Measurements from ENCODE around the gene KRI1. TPM values are rescaled to one million over a fixed set of nuclear protein-coding genes. Genes with fewer than 3 reads are reported as not detected.
"Not testable (repeated sequence)": the region's sequence is repeated elsewhere in the genome, so short reads cannot be mapped to it uniquely, and the experiment has no call there.

Gene KRI1
- total and polyA plus RNA-seq, 8 donors: 4.2 to 116 (median 15.6) TPM

- 1 to 5% (median 1%) methylated on average over 7 to 79 of the region's 79 CpGs for WGBS, 5 donors
These were observed 22.2 kb downstream of the KRI1 start, which contains the start of gene ATG4D for GRCh38 chr19:10543420-10544241. Gene ATG4D (plus strand): TSS chr19:10543904. CDS start chr19:10544091, 187 bp downstream.

DNA sequence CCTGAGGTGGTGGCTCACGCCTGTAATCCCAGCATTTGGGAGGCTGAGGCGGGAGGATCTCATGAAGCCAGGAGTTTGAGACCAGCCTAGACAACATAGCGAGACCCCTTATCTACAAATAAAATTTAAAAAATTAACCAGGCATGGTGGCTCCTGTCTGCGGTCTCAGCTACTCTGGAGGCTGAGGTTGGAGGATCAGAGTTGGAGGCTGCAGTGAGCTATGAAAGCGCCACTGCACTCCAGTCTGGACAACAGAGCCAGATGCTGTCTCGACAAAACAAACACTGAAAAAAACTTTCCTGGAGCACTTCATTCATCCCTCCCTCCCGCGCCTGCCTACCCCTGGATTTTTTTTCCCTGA is 22.8 kb downstream of the KRI1 start:
- DNase-seq: no peak
- Histone ChIP-seq H3K36me3 (peaks cover 3 to 22% (median 19%) of the 10 kb centered on the region in 4 donors), H3K27ac (peak overlapping the region in 4 of 5 donors; percentile 91 to 96 (median 93)), H3K4me1 (peaks cover 14 to 33% (median 25%) of the 10 kb centered on the region in 4 donors), H3K27me3 (peaks cover 0 to 15% (median 0%) of the 10 kb centered on the region in 3 donors), H3K4me3 (peak overlapping the region; percentile 74 to 100 (median 91)), H3K9me3 (no peaks in the 10 kb centered on the region)
- intact Hi-C loops (cut with DNase I; ENCODE audit: low total_unique reads): no loop called here
- TF ChIP-seq, protein P1, sequence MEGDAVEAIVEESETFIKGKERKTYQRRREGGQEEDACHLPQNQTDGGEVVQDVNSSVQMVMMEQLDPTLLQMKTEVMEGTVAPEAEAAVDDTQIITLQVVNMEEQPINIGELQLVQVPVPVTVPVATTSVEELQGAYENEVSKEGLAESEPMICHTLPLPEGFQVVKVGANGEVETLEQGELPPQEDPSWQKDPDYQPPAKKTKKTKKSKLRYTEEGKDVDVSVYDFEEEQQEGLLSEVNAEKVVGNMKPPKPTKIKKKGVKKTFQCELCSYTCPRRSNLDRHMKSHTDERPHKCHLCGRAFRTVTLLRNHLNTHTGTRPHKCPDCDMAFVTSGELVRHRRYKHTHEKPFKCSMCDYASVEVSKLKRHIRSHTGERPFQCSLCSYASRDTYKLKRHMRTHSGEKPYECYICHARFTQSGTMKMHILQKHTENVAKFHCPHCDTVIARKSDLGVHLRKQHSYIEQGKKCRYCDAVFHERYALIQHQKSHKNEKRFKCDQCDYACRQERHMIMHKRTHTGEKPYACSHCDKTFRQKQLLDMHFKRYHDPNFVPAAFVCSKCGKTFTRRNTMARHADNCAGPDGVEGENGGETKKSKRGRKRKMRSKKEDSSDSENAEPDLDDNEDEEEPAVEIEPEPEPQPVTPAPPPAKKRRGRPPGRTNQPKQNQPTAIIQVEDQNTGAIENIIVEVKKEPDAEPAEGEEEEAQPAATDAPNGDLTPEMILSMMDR (IDR thresholded peaks at IDR 0.05): no peak
- no peak for TF ChIP-seq POLR2AphosphoS5 (IDR thresholded peaks at IDR 0.05)
- no peak for TF ChIP-seq EP300 (IDR thresholded peaks at IDR 0.05)
- WGBS, 5 donors: 43 to 55% (median 47%) methylated on average over 8 of the region's 8 CpGs

More at GRCh38 chr19:10543420-10544241, 22.2 kb downstream of the KRI1 start, which contains the start of gene ATG4D:
- Histone ChIP-seq H3K27ac (peak within 1 kb of the TSS; percentile 90 to 96 (median 92)), H3K4me3 (peak within 1 kb of the TSS; percentile 74 to 100 (median 91)), H3K4me1 (peaks cover 14 to 33% (median 25%) of the 10 kb centered on the region in 4 donors), H3K9me3 (no peaks in the 10 kb centered on the region), H3K36me3 (peaks cover 7 to 27% (median 25%) of the 10 kb centered on the region in 4 donors), H3K27me3 (peaks cover 0 to 12% (median 0%) of the 10 kb centered on the region in 3 donors)
- intact Hi-C loops (cut with DNase I; ENCODE audit: low total_unique reads): no loop called here
- TF ChIP-seq, protein P1 (IDR thresholded peaks at IDR 0.05): no peak
- TF ChIP-seq POLR2A (IDR thresholded peaks at IDR 0.05) (peak in 1 of 4 donors; percentile 31), POLR2AphosphoS5 (IDR thresholded peaks at IDR 0.05) (peak; percentile 24 to 83 (median 79)), EP300 (IDR thresholded peaks at IDR 0.05) (no peak)
- DNase-seq: peak; percentile 96

DNA sequence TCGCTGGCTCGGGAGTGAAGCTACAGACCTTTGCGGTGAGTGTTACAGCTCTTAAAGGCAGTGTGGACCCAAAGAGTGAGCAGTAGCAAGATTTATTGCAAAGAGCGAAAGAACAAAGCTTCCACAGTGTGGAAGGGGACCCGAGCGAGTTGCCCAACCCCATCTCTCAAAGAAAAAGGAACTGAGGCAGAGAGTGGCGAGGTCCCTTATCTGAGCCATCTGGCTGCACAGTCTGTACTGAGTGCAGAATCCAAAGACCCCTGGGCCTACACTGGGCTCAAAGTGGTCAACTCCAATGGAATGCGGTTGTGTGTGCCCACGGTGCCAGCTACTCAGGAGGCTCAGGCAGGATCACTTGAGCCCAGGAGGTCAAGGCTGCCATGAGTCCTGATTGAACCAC is 26.8 kb downstream of the KRI1 start:
- H3K4me3 ChIP-seq; H3K27ac ChIP-seq; DNase-seq; H3K4me1 ChIP-seq; H3K9me3 ChIP-seq; H3K36me3 ChIP-seq; intact Hi-C loops (cut with DNase I; ENCODE audit: low total_unique reads): not testable (repeated sequence)
- H3K27me3 ChIP-seq: peaks cover 0 to 40% (median 4%) of the 10 kb centered on the region in 3 donors
- WGBS, 5 donors: 64 to 71% (median 64%) methylated on average over 9 of the region's 9 CpGs

DNA sequence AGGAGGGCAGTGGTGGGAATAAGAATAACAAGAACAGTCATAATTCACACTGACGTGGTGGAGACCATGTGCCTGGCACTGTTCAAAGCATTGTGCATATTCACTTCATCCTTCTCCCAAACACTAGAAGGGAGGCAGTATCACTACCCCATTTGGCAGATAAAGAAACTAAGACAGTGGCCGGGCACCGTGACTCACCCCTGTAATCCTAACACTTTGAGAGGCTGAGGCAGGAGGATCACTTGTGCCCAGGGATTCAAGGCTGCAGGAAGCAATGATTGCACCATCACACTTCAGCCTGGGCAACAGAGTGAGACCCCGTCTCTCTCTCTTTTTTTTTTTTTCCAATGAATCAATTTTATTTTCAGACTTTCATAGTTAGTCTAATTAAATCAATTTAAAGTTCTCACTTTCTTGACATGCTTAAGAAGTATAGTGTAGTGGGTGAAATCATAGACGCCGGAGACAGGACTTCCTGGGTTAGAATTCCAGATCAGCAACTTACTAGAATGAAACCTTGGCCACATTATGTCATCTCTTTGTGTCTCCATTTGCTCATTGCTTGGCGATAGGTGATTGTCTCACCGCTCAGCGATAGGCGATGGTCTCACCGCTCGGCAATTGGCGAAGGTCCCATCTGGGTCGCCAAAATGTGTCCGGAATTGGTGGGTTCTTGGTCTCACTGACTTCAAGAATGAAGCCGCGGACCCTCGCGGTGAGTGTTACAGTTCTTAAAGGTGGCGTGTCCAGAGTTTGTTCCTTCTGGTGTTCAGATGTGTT is 27.4 kb downstream of the KRI1 start:
- TF ChIP-seq EP300 (IDR thresholded peaks at IDR 0.05) (no peak), POLR2A (IDR thresholded peaks at IDR 0.05) (no peak), POLR2AphosphoS5 (IDR thresholded peaks at IDR 0.05) (no peak)
- TF ChIP-seq, protein P1 (IDR thresholded peaks at IDR 0.05): no peak
- Histone ChIP-seq H3K27me3 (peaks cover 0 to 42% (median 4%) of the 10 kb centered on the region in 3 donors), H3K27ac (no peak overlapping the region), H3K4me3 (no peak overlapping the region), H3K4me1 (peaks cover 3 to 7% (median 5%) of the 10 kb centered on the region in 4 donors), H3K36me3 (no peaks in the 10 kb centered on the region), H3K9me3 (no peaks in the 10 kb centered on the region)
- DNase-seq: no peak
- intact Hi-C loops (cut with DNase I; ENCODE audit: low total_unique reads): no loop called here
- 67 to 75% (median 73%) methylated on average over 19 to 20 of the region's 20 CpGs for WGBS, 5 donors
